Right ventricle myocardium inferior (tissue), 1 donor: ENCODE measurements around the gene TOB1. TPM values are rescaled to one million over a fixed set of nuclear protein-coding genes. Genes with fewer than 3 reads are reported as not detected.

Experiments used
- ATAC-seq: fragments of 200-7000 bp; cut with Tn5 transposase; one replicate; pipeline ENCODE4 v1.9.1; 2020; ENCODE audit warnings: mild to moderate bottlenecking, moderate library complexity
- DNase-seq: peaks from one replicate; pipeline ENCODE4 v3.0.0; 2021; ENCODE audit errors: missing footprints
- intact Hi-C: fragments of 100-400 bp; cut with DNase I; formaldehyde crosslinking; loops from one replicate; pipeline ENCODE4 v1.11.0; 2022
- long read RNA-seq: library from polyadenylated mRNA; unstranded; transcript quantifications from one replicate; pipeline ENCODE4 v2.0.0, GENCODE V29; 2021
- total RNA-seq: library from RNA; stranded (reverse); fragmentation: NEBNext Ultra II Directional; extraction: Animal tissue kit (Norgen Biotek cat#: 25700); gene quantifications from one replicate; pipeline ENCODE4 v1.2.1, GENCODE V29; 2021
- donor health status: DM: no; HTN: yes; CAD: no; lungs with severe emphysema.

The TOB1 gene, protein sequence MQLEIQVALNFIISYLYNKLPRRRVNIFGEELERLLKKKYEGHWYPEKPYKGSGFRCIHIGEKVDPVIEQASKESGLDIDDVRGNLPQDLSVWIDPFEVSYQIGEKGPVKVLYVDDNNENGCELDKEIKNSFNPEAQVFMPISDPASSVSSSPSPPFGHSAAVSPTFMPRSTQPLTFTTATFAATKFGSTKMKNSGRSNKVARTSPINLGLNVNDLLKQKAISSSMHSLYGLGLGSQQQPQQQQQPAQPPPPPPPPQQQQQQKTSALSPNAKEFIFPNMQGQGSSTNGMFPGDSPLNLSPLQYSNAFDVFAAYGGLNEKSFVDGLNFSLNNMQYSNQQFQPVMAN
- 83.3 TPM for total RNA-seq
- long read RNA-seq, transcript TOB1-202 (2 exons, 2,229 nt), result major isoform, 12 of 13 reads
- long read RNA-seq, partial matches to known transcripts, result 0 of 13 reads
- long read RNA-seq, other reads (novel, unspliced or antisense), result 1 of 13 reads

DNA sequence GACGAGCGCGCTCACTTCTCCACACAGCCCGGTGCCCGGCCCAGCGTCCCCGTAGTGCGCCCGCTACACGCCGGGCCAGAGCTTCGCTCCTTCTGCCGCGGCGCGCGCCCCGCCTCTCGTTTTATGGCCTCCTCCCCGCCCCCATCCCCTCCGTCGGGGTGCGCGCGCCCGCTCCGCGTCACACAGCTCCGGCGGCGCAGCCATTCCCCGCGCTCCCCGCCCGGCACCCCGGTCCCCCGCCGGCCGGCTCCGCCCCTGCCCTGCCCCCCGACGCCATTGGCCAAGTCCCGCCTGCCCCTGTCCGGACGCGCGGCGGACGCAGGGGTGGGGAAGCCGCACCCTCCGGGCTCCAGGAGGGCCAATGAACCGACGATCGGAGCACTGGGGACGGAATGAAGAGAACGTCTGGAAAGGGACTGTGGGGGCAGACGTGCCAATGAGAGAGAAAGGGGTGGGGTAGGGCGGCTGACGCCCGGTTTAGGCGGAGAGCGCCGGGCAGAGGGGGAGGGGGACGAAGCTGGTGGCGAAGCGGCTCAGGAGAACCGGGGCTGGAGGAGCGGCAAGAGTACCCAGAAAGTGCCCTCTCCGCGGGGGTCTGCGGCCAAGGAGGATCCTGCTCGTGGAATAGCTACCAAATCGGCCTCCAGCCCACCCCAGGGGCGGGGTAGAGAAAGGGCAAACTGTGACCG is at the start of gene TOB1:
TSS of gene TOB1 (minus strand) at position 94 of the 689 bp plus-strand sequence. CDS start 2,337 bp downstream, outside the sequence.
- peak; percentile 94 for ATAC-seq
- peak; percentile 99 for DNase-seq
- intact Hi-C loops, result loop anchor here (1.0 to 10.0 kb wide), 5 partner anchors 41 to 288 kb away; partner anchors contain the start of gene NME1

DNA sequence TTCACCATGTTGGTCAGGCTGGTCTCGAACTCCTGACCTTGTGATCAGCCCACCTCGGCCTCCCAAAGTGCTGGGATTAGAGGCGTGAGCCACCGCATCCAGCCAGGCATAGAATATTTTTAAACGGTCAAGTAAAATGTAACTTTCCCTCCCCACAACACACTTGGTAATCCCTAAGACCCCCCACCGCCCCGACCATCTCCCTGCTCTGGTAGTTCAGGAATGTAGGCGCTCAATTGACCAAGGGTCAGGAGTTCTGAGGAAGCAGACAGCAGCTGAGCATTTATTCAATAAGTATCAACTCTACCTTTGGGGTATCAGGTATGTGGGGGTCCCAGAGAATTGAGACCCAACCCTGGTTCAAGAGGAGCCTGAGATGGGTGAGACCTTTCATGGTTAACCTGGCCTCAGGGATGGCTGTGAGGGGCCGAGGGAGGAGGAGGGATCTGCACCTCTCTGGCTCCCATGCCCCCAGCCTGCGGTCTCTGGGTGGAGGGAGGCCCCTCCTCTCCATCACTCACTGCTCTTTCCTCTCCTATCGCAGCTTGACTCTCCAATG is 48.4 kb upstream of the TOB1 start:
- intact Hi-C loops, result no loop called here
- ATAC-seq (no peak), DNase-seq (no peak)

DNA sequence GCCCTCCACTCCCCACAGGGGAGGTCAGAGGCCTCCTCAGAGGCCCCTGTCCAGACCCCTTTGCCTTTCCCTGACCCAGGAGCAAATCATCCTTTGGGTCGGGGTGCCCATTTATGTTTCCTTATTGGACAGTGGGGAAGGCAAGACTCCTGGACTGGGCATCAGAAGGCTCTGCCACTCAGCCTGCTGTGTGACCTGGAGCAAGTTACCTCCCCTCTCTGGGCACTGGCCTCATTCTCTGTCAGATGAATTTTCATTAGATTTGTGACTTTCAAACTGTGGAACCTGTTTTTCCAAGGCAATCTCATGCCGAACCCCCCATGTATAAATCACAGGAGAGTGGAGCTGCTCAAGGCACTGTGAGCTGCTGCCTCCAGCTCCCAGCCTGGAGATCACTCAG is 47.0 kb upstream of the TOB1 start:
- ATAC-seq (no peak), DNase-seq (no peak)
- intact Hi-C loops, result no loop called here

DNA sequence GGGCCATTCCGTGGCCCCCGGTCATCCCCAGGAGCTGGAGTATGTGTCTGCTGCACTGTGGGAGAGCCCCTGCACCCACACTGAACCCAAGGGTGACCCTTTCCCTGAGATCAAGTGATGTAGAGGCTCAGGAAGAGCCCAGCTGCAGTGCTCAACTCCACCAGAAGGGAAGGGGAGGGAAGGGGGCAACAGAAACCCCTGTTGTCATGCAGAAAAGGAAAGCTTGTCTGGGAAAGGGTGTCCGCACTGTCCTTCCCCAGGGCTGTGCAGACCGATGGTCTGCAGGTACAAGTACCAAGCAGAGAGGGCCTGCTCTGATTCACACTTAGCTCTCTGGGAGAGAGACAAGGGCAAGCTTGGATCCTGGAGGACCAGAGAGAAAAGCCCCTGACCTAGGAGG is 45.7 kb upstream of the TOB1 start:
- intact Hi-C loops, result no loop called here
- DNase-seq (no peak), ATAC-seq (no peak)

DNA sequence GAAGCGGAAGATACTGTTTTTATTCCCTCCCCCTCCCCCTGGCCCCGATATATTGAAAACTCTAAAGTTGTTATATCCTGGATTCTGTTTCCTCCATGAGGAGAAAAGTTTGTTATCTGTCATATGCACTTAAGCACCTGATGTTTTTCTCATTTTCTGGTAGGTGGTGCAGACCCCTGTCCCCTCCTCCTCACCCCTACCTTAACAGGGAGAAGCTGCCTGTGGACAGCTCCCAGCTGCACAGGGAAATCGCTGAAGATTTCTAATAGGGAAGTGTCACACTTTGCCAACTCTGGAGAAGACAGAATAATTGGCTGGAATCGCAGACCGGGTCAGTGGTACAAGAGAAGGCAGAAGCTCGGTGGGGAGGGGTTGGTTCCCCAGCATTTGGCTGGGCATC is 45.3 kb upstream of the TOB1 start:
- DNase-seq, result no peak
- intact Hi-C loops, result no loop called here

DNA sequence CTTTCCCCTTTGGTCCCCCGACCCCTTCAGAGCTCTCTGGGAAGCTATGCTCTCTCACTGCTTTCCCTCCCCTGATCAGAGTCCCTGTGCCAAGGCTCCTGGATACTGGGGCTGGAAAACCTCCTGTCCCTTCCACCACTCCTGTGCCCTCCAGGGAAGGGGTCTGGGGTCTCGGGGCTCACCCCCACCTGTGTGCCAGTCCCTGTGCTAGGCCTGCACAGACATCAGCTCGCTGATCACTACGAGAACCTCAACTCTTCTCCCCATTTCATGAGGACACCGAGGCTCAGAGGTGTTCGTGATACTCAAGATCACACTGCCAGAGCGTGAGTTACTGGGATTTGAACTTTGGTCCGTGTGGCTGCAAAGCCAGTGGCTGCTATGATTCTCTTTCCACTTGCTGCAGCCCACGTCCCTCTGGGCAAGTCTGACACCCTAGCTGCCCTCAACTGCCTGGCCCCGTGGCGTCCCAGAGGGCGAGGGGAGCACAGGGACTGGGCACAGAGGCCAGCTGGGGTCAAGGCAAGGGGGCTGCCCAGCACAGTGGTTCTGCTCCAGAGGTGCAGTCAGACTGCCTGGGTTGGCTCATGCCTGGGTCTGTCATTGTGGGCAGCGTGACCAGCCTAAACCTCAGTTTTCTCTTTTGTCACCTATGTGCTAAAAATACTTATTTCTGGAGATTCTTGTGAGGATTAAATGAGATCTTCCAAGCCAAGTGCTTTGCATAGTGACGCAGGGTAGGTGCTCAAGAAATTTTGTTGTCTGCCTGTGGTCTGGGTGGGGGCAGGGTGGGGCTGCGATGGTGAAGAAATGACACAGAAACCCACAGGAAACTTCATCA is 43.8 kb upstream of the TOB1 start:
- intact Hi-C loops, result loop anchor here (1.0 to 5.0 kb wide), 2 partner anchors 21 to 43 kb away; partner anchors contain the start of gene TOB1
- peak; percentile 12 for ATAC-seq

More for the DNA sequence above, 45.3 kb upstream of the TOB1 start:
- ATAC-seq, result no peak

DNA sequence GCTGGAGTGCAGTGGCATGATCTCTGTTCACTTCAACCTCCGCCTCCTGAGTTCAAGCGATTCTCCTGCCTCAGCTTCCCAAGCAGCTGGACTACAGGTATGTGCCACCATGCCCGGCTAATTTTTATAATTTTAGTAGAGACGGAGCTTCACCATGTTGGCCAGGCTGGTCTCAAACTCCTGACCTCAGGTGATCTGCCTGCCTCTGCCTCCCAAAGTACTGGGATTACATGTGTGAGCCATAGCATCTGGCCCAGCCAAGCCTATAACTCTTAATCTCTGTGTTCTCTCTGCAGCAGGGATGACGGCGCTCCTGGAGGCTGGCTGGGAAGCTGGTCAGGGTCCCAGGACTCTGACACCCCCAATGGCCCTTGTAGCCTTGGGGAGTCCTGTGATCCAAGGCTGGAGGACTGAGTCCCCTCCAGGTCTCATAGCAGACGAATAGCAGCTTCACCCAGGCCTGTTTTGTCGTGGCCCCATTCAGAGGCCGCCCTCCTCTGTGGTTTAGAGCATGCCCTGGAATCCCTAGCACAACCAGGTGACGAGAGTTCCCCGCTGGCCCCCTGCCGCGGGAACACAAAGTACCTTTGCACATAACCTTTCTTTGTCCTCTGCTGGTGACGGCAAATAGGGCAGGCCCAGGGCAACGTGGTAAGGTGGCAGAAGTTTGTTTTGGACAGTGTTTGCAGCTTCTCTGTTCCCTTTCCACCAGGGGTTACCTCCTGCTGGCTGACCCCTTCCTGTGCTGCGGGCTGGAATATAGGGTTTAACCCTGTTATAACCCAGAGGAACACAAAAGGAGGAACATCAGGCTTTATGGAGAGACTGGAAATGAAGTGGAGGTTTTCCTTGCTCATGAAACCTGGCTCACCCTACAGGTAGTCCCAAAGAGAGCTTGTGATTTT is 43.0 kb upstream of the TOB1 start:
- intact Hi-C loops, result loop anchor here (1.0 to 5.0 kb wide), 2 partner anchors 22 to 42 kb away; partner anchors contain the start of gene TOB1
- peak; percentile 85 for ATAC-seq
- DNase-seq, result no peak

More for the DNA sequence above, 43.8 kb upstream of the TOB1 start:
- no peak for DNase-seq

DNA sequence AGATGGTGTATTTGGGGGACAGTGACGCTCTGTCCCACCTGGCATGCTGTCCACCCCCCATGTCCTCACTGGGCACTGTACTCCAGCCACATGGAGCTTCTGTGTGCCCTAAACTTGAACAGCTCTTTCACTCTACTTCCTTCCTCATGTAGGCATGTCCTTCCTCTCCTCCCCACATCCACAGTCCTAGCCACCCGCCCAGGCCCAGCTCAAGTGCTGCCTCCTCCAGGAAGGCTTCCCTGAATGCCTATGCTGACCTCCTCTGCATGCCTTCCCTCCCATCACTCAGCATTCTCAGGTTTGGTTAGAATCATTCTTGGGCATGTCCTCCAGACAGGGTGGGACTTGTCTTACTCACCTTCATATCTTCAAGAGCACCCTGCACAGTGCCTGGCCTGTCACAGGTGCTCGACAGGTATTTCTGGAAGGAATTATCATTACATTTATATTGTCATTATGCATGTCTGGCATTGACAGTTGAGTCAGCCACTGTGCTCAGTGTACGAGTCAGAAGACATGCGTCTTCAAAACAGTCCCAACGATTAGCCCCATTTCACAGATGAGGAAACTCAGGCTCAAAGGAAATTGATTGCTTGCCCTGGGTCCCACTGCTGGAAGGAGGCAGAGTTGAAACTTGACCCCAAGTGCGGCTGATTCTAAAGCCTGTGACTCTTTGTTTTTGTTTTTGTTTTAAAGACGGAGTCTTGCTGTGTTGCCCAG is 42.1 kb upstream of the TOB1 start:
- ATAC-seq (no peak), DNase-seq (no peak)
- intact Hi-C loops, result loop anchor here (5.0 kb wide), 1 partner anchor 41 kb away; the partner anchor contains the start of gene TOB1

DNA sequence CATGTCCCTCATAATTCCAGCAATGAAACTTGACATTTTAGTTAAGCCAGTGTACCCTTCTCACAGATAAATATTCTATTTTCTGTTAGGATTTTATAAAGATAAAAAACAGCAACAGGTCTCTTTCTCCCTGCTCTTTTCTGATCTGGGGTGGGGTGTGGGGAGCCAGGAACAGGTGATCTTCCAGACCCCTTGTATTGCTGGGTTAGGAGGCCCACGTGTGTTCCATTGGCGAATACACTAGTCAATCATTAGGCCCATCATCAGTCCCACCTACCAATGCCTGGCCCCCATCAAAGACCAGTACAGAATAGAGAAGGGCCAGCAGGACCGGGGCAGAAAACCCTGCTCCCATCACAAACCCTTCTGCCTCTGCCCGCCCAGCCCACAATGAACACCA is 40.3 kb upstream of the TOB1 start:
- intact Hi-C loops, result loop anchor here (5.0 kb wide), 1 partner anchor 39 kb away; the partner anchor contains the start of gene TOB1
- no peak for ATAC-seq
- DNase-seq, result no peak

DNA sequence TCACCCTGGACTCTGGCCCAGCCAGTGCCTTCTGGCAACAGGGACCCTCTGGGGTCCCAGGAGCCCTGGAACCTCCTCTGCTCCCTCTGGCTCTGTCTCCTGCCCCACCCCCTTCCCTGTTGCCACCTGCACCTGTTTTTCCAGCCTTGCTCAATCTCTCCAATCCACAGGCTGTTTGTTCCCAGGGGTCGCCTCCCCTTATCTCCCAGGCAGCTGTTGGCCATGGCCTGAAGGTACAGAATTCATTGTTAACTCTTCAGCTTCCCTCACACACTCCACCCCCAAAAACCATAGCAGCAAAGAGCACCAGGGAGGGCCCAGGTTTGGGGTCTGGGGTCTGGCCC is 39.3 kb upstream of the TOB1 start:
- no peak for DNase-seq
- intact Hi-C loops, result loop anchor here (5.0 kb wide), 1 partner anchor 38 kb away; the partner anchor contains the start of gene TOB1

DNA sequence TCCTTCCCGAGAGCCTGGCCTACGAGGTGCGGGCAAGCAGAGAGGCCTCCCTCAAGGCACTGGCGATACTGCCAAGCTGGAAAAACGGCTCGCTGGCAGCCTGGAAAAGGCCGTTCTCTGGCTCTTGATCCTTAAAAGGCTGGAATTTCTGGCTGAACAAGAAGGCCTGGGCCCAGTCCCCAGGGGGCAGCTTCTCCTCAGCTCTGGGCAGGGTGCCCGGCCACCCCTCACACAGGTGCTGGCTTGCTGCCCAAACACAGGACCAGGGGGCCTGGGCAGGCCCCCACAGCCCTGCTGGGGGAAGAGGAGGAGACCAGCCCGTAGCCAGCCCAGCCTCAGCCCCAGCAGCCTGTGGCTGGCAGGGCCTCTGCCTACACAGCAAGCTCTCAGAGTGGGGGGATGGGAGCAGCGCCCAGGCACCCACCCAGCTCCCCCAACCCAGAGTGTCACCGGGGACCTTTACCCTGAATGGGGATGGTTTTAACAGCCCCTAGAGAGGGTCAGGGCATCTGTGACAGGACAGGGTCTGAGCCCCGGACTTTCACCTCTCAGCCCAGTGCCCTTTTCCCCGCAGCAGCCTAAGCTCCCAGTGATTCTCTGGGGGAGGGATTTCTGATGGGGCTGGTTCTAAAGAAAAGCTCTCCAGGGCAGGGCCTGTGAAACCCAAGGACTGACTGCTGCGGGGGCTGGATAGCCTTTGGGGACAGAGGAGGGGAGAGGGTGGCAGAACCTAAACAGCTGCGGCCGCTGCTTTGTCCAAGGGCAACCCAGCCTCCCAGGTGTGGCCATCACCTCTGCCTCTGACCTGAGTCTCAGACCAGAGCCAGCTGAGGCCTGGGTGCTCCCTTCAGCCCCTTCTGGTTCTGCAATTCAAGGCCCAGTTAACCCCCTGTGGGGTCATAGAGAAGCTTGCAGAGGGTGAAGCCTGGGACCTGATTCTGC is 38.6 kb upstream of the TOB1 start:
- intact Hi-C loops, result loop anchor here (5.0 kb wide), 1 partner anchor 37 kb away; the partner anchor contains the start of gene TOB1
- DNase-seq (peak; percentile 84), ATAC-seq (peak; percentile 60)

More for the DNA sequence above, 39.3 kb upstream of the TOB1 start:
- no peak for ATAC-seq

DNA sequence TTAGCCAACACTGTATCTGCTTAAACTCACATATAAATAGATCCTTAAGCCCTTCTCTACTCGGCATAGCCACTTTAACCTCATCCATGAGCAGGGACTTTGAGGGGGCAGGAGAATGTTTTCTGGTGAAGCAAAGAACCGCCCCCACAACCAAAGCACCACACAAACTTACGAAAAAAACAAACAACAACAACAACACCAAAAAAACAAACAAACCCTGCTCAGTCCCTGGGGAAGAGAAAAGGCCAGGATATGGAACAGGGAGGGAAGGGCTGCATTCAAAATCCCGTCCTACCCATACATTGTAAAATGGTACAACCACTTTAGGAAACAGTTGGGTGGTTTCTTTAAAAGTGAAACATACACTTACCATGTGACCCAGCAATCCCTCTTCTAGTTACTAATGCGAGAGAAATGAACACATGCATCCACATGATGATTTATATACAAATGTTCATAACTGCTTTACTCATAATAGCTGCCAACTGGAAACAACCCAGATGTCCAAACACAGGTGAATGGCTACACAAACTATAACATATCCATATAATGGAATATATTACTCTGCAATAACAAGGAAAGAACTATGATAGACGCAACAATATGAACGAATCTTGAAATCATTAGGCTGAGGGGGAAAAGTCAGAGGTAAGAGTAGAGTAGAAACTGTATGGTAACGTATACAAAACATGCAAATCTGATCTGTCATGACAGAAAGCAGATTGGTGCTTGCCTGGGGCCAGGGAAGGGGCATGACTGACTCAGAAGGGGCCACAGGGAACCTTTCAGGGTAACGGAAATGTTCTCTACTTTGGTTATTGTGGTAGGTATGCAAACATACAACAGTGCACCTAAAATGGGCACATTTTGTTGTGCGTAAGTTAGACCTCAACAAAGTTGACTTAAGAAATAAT is 37.7 kb upstream of the TOB1 start:
- DNase-seq, result no peak
- intact Hi-C loops, result no loop called here
- no peak for ATAC-seq

DNA sequence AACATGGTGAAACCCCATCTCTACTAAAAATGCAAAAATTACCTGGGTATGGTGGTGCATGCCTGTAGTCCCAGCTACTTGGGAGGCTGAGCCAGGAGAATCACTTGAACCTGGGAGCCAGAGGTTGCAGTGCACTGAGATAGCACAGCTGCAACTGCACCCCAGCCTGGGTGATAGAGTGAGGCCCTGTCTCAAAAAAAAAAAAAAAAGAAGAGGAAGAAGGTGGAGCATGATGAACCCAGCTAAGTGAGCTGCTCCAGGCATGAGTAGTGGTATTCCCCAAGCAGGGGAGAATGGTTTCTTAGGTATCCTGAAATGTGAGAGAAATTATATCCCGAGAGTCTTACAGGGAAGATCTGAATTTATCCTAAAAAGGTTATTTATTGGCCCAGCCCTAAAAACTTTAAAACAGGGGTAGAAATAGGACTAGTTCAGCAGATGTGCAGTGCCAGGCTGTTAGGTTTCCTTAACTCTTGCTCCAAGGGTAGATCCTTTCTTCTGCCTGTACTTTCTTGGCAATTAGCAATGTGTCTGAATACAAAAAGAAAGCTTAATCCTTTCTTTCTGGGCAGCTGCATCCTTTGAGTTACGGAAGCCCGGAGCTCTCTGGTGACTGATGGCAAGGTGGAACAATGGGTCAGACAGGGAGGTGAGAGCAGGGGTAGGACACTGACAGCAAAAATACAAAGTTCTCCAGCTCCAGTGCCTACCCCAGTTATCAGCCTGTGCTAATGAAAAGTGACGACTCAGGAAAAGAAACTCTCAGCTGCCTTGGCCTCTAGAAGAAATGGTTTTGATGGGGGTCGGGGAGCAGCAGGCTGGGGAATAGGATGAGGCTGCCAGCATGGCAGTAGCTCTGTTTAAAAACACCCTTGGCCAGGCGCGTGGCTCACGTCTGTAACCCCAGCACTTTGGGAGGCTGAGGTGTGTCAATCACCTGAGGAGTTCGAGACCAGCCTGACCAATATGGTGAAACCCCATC is 36.5 kb upstream of the TOB1 start:
- no peak for ATAC-seq
- DNase-seq, result no peak
- intact Hi-C loops, result no loop called here
